Left ventricle myocardium inferior (tissue), 1 donor: ENCODE results near the gene NRIP1. TPM values are rescaled to one million over a fixed set of nuclear protein-coding genes. Genes with fewer than 3 reads are reported as not detected.
"Not testable (repeated sequence)": the region's sequence is repeated elsewhere in the genome, so short reads cannot be mapped to it uniquely, and the experiment has no call there.

Experiments used
- DNase-seq: peaks from one replicate; pipeline ENCODE4 v3.0.0-alpha.2; 2020
- H3K27ac ChIP-seq: fragments of 200-600 bp; replicated peaks from 2 replicates; pipeline ENCODE4 v1.8.0; 2021
- H3K27me3 ChIP-seq: fragments of 200-600 bp; 2 replicates; pipeline ENCODE4 v1.8.0; 2021; ENCODE audit warnings: low read depth
- H3K36me3 ChIP-seq: fragments of 200-600 bp; 2 replicates; pipeline ENCODE4 v1.8.0; 2021
- H3K4me1 ChIP-seq: fragments of 200-600 bp; 2 replicates; pipeline ENCODE4 v1.8.0; 2021
- H3K4me3 ChIP-seq: fragments of 200-600 bp; 2 replicates; pipeline ENCODE4 v1.8.0; 2021; ENCODE audit warnings: mild to moderate bottlenecking, moderate library complexity
- H3K9me3 ChIP-seq: fragments of 200-600 bp; replicated peaks from 2 replicates; pipeline ENCODE4 v1.8.0; 2021
- CTCF ChIP-seq: fragments of 200-600 bp; IDR thresholded peaks from 2 replicates; pipeline ENCODE4 v1.8.0; 2021; ENCODE audit warnings: antibody characterized with exemption, mild to moderate bottlenecking, borderline replicate concordance
- intact Hi-C: fragments of 100-400 bp; cut with micrococcal nuclease; formaldehyde crosslinking; loops from one replicate; pipeline ENCODE4 v1.11.0; 2022
- total RNA-seq: library from RNA; stranded (reverse); fragmentation: NEBNext Ultra II Directional; extraction: Animal tissue kit (Norgen Biotek cat#: 25700); gene quantifications from one replicate; pipeline ENCODE4 v1.2.1, GENCODE V29; 2021
- donor health status: DM: no; HTN: yes; CAD: no; lungs with severe emphysema.

The NRIP1 gene
- total RNA-seq, 1 donor from 2014 or later, result 16.8 TPM

- Histone ChIP-seq H3K36me3 (peaks cover 15% of the 10 kb centered on the region), H3K27ac (no peak overlapping the region), H3K27me3 (no peaks in the 10 kb centered on the region), H3K4me3 (no peak overlapping the region), H3K9me3 (no peaks in the 10 kb centered on the region), H3K4me1 (peaks cover 21% of the 10 kb centered on the region)
- no peak for DNase-seq
- TF ChIP-seq CTCF, result no peak
- intact Hi-C loops, result no loop called here
Observed at GRCh38 chr21:15037900-15038293, 26.9 kb downstream of the NRIP1 start.

GRCh38 chr21:15037095-15037899 is 27.5 kb downstream of the NRIP1 start:
- Histone ChIP-seq H3K9me3 (no peaks in the 10 kb centered on the region), H3K4me1 (peaks cover 21% of the 10 kb centered on the region), H3K27ac (no peak overlapping the region), H3K36me3 (peaks cover 9% of the 10 kb centered on the region), H3K4me3 (no peak overlapping the region), H3K27me3 (no peaks in the 10 kb centered on the region)
- intact Hi-C loops, result no loop called here
- no peak for TF ChIP-seq CTCF
- DNase-seq, result no peak

GRCh38 chr21:15036189-15036588 is 28.6 kb downstream of the NRIP1 start:
- no peak overlapping the region for H3K4me3 ChIP-seq
- TF ChIP-seq CTCF, result no peak
- H3K27me3 ChIP-seq, result no peaks in the 10 kb centered on the region
- no peaks in the 10 kb centered on the region for H3K9me3 ChIP-seq
- no peak overlapping the region for H3K27ac ChIP-seq
- intact Hi-C loops, result no loop called here
- no peak for DNase-seq
- peaks cover 21% of the 10 kb centered on the region for H3K4me1 ChIP-seq
- peaks cover 4% of the 10 kb centered on the region for H3K36me3 ChIP-seq

DNA sequence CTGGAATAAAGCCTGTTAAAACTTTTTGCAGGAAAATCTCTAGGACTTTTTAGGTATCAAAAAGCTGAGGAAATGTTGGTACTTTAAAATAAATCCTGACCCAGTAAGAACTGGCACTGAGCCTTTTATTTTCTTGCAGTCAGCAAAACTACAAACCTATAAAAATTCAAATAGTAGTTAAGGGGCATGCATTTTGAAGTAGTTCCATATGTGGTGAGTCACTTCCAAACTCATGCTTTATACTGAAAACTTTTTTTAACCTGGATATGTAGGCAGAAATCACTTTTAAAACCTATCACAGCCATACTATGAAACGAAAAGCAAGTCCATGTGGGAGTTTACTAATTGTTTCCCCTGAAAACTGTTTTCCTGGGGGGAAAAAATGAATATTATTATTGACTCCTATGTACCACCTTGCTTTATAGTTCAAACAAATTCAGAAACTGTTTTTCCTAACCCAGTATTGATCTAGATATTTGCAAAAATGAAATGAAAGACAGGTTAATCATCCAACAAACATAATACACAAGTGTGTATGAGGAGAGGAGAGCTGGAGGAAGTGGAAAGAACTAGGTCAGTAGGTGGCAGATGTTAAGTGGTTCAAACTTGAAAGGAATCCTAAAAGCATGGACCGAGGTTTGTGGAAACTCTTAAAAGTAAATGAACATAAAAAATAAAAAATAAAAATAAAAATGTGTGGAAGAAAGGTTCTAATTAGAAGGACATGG is 30.5 kb downstream of the NRIP1 start:
- H3K36me3 ChIP-seq, result no peaks in the 10 kb centered on the region
- no peak for TF ChIP-seq CTCF
- H3K27ac ChIP-seq, result no peak overlapping the region
- H3K4me3 ChIP-seq, result no peak overlapping the region
- intact Hi-C loops, result no loop called here
- peaks cover 21% of the 10 kb centered on the region for H3K4me1 ChIP-seq
- DNase-seq, result no peak
- H3K9me3 ChIP-seq, result no peaks in the 10 kb centered on the region
- no peaks in the 10 kb centered on the region for H3K27me3 ChIP-seq

GRCh38 chr21:15031790-15032357 is 32.9 kb downstream of the NRIP1 start:
- peaks cover 36% of the 10 kb centered on the region for H3K4me1 ChIP-seq
- no peak overlapping the region for H3K27ac ChIP-seq
- H3K36me3 ChIP-seq, result no peaks in the 10 kb centered on the region
- H3K27me3 ChIP-seq, result no peaks in the 10 kb centered on the region
- no peak for DNase-seq
- H3K4me3 ChIP-seq, result no peak overlapping the region
- H3K9me3 ChIP-seq, result no peaks in the 10 kb centered on the region
- no peak for TF ChIP-seq CTCF
- intact Hi-C loops, result no loop called here

DNA sequence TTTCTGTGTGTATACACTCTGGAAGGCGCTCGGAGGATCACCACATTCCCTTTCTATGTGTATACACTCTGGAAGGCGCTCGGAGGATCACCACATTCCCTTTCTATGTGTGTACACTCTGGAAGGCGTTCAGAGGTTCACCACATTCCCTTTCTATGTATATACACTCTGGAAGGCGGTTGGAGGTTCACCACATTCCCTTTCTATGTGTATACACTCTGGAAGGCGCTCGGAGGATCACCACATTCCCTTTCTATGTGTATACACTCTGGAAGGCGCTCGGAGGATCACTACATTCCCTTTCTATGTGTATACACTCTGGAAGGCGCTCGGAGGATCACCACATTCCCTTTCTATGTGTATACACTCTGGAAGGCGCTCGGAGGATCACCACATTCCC is 33.4 kb downstream of the NRIP1 start:
- H3K27ac ChIP-seq, H3K27me3 ChIP-seq, intact Hi-C loops, H3K36me3 ChIP-seq, DNase-seq, H3K4me3 ChIP-seq, H3K9me3 ChIP-seq: not testable (repeated sequence)
- H3K4me1 ChIP-seq, result peaks cover 36% of the 10 kb centered on the region

DNA sequence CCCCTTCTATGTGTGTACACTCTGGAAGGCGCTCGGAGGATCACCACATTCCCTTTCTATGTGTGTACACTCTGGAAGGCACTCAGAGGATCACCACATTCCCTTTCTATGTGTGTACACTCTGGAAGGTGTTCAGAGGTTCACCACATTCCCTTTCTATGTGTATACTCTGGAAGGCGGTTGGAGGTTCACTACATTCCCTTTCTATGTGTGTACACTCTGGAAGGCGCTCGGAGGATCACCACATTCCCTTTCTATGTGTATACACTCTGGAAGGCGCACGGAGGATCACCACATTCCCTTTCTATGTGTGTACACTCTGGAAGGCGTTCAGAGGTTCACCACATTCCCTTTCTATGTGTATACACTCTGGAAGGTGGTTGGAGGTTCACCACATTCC is 33.9 kb downstream of the NRIP1 start:
- peaks cover 36% of the 10 kb centered on the region for H3K4me1 ChIP-seq
- H3K27me3 ChIP-seq, H3K4me3 ChIP-seq, intact Hi-C loops, H3K27ac ChIP-seq, H3K9me3 ChIP-seq, H3K36me3 ChIP-seq, DNase-seq: not testable (repeated sequence)
